HG02623 (cell line): Measurements from ENCODE around the gene TMEM259.

Experiments used
- ATAC-seq: cut with Tn5 transposase; IDR thresholded peaks from one replicate; pipeline ENCODE4 v1.9.1; 2021; ENCODE audit warnings: moderate library complexity; ENCODE audit not compliant: unreplicated experiment

Gene TMEM259

DNA sequence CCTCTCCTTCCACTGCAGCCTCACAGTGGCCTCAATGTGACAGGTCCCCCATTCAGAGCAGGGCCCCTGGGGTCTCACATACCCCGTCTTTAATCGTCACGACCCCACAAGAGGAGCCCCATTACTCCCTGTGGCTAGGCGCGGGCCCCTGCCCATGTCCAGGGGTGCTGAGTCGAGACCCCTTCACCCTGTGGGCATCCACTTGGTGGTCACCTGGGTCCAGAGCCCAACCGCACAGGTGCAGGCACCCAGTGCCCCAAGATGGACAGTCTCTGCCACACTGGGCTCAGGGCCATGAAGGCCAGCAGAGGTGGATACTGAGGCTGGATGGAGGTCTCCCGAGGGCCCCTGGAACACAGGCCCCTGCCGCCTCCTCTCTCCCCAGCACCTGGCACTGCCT, 3.0 kb downstream of the TMEM259 start:
- ATAC-seq: no peak

DNA sequence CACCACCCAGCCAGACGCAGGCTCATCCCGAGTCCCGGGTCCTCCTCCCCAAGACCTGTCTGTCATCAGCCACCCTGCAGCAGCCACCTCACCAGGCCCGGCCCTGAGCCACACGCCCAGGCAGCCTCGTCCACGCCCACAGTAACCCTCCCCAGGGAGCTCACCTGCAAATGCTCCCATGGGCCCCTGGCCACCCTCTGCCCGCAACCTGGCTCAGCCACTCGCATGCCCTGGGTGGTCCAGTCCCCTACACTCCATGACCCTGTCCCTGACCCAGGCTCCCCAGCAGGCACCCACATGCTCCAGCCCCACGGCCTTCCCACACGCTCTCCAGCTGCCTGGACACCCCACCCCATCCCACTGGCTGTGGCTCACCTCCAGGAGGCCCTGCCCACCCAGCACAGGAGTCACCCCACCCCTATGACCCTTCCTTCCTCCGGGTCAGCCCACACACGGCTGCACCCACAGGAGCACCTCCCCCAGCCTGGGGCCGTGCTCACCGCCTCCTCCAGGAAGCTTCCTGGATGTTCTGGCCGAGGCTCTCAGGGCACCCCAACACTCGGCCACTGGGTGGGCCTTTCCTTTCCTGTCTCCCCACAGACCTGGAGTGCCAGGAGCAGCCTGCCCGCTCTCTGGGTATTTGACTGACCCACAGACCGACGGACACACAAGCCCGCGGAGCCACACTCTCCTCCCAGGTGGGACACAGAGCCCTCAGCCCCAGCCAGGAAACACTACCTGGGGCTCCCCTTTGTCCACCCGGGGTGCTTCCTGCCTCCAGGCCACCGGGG, 3.6 kb downstream of the TMEM259 start:
- ATAC-seq: no peak

GRCh38 chr19:1016647-1017114, 4.2 kb downstream of the TMEM259 start:
- ATAC-seq: no peak

GRCh38 chr19:1015782-1016646, 4.9 kb downstream of the TMEM259 start:
- ATAC-seq: no peak

DNA sequence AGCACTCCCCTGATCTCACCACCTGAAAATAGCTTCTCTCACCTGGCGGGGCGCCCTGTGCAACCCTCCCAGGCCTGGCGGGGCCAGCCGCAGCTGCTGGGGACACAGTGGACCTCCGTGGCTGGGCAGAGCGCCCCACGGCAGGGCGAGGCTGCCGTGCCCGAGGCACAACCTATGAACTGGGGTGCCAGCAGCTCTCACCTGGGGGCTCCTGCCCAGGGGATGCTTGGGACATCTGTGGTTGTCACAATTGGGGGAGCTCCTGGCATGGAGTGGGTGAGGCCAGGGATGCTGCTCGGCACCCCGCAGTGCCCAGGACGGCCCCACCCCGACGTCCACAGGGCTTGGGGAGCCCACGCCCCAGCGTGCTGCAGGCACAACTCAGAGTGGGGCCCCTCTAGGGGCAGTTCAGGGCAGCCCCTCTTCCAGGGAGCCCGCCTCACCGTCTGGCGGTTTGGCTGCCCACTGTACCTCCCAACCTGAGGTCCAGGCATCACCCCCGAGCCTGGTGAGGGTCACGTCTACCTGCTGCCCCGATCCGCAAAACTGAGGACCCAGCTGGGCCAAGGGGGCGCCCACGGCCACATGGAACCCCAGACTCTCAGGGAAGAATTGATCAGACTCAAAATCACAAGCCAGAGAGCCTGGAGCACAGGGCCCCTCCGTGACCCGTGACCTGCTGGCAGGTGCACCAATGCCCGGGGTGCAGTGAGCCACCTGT, 5.7 kb downstream of the TMEM259 start:
- no peak for ATAC-seq

GRCh38 chr19:1014161-1015060, 6.5 kb downstream of the TMEM259 start:
- ATAC-seq: no peak

GRCh38 chr19:1013218-1013617, 7.7 kb downstream of the TMEM259 start:
- no peak for ATAC-seq

DNA sequence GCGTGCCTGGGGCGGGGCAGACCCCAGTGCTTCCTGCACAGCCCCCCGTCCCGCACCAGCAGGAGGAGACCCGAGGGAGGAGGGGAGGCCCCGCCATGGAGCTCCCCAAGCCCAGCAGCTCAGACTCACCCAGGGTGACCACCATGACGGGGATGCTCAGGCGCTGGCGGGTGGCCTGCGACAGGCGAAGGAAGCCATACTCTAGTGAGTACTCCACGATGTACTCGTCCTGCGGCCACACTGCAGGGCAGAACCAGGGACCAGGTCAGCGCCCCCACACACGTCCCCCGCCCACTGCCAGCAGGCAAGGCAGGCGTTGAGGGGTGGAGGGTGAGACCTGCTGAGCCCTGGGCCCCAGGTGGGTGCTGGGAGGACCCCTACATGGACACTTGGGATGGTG, 8.6 kb downstream of the TMEM259 start:
- no peak for ATAC-seq

DNA sequence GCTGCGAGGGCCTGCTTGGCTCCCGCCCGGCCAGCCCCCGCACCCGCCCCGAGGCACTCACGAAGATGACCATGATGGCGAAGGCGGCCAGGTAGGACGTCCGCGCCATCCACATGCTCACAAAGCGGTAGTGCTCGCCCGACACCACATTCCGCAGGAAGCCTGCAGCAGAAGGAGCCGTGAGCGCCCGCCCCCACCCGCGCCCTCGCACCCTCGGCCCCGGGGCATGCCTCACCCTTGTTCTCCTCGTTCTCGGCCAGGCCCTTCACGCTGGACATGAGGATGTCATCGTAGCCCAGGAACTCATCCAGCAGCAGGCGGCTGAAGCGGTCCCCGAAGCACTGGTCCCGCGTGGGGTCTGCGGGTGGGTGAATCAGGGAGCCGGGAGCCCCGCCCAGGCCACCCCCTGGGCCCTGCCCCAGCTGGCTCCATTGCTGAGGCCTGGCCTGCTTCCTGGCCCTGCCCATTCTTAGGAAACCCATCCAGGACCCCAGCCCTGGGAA, 9.0 kb downstream of the TMEM259 start:
- no peak for ATAC-seq

DNA sequence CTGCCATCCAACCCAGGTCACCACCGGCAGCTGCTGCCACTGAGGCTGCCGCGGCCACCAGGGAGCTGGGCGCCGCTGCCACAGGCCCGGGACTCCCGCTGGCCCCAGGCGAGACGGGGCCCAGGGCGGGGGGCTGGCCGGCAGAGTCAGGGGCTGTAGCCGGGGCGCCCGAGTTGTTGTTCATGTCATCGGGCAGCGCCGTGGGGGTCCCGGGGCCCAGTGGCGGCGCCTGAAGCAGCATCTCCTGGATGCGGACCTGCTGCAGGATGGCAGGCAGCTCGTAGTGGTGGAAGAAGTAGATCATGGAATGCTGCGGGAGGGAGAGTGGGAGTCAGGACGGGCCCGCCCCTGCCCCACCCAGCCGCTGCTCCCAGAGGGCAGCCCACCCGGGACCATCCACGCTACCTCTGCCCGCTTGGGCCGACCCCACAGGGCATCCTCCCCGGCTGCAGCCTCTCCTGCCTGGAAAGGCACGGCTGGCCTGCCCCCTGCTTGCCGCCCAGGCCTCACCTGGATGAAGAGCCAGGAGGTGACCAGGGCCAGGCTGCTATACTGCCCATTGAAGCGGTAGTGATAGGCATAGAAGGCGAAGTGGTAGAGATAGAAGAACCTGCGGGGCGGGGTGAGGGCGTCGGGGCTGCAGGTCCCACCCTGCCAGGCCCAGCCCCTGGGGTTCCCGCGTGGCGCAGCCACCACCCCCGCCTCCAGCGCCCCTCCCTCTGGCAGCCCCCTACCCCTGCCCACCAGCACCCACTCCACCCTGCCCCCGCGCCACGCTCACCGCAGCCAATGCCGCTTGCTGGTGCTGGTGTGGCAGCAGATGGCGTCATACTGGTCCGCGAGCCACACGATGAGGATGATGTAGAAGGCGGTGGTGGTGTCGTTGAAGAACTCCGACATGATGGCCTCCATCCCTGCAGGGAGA, 10.1 kb downstream of the TMEM259 start:
- ATAC-seq: no peak

- no peak for ATAC-seq
These were observed 10.9 kb downstream of the TMEM259 start for GRCh38 chr19:1009981-1010538.

- ATAC-seq: no peak
These were observed 11.6 kb downstream of the TMEM259 start for GRCh38 chr19:1009041-1009980.

DNA sequence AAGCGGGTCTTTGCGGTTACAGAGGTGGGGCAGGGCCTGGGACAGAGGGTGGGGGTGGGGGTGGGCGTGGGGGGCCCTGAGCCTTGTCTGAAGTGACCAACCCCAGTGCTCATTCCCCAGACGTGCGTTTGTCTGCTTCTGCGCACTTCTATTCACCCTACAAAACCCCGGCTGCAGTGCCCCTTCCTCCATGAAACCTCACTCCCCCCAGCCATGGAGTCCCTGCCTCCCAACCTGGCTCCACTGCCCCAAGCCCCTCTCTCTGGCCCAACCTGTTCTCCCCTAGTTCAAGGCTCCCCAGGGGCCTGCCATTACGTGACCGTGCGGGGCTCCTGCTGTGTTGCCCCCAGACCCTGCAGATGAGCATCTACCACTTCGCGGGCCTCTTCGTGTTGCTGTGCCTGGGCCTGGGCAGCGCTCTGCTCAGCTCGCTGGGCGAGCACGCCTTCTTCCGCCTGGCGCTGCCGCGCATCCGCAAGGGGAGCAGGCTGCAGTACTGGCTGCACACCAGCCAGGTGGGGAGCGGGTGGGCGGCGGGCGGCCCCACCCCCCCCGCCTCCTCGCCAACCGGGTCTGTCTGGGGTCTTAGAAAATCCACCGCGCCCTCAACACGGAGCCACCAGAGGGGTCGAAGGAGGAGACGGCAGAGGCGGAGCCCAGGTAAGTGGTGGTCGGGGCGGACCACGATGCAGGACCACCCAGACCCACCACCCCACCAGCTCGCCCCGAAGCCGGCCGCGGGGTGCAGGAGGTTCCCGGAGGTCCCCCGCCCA, 12.5 kb downstream of the TMEM259 start:
- ATAC-seq: no peak

DNA sequence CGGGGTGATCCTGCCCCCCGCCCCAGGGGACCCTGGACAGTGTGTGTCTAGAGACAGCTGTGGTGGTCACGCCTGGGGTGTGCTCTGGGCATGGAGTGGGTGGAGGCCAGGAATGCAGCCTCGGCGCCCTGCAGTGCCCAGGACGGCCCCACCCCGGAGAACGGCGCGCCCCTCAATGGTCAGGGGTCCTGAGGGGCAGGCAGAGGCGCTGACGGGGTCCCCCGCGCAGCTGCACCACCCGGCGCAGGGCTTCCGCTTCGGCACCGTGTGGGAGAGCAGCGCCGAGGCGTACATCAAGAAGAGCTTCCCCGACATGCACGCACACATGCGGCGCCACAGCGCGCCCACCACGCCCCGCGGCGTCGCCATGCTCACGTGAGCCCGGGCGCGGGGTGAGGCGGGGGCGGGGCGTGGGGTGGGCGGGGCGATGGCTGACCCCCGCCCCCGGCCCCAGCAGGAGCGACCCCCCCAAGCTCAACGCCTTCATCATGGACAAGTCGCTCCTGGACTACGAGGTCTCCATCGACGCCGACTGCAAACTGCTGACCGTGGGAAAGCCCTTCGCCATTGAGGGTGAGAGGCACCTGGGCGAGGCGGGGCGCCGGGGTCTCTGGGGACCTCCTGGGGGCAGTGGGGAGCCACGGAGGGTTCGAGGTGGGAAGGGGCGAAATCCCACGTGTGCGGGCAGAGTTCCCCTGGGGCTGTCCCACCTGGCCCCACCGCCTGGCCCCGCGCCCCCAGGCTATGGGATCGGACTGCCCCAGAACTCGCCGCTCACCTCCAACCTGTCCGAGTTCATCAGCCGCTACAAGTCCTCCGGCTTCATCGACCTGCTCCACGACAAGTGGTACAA, 13.3 kb downstream of the TMEM259 start:
- ATAC-seq: no peak

DNA sequence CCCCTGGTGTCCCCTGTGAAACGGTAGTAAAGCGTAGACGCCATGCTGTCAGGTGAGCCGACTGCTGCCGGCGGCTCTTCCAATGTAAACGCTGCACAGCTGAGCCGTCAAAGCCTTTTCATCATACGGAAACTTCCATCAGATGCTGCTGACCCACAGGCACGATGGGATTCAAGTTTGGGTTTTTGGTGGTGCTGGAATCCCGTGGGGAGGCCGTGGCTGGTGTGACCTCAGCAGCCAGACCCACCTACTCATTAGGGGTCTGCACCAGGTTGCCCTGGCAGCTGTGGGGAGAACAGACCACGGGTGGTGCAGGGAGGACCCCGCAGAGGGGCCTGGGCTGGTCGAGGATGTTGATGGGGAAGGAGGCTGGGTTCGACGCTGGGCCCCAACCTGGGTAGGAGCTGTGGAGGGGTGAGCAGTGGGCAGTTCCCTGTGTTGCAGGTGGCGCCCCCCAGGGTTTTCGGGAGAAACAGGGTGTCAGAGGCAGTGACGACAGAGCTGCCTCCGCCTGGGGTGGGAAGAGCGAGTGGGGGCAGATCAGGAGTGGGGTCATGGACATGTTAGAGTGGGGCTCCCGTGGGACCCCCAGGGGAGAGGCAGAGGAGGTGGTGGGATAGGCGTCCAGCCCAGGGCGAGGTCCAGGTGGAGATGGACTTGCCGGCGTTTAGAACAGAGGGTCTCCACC, 14.1 kb downstream of the TMEM259 start:
- ATAC-seq: no peak
